GM12864 (cell line): ENCODE data around the gene C1orf167.

Source experiments
- DNase-seq: peaks from one replicate; pipeline ENCODE4 v3.0.0-alpha.2; 2011; ENCODE audit warnings: low read depth
- H3K4me3 ChIP-seq: 2 replicates; pipeline ENCODE4 v1.5.1; 2011; ENCODE audit warnings: mild to moderate bottlenecking, low read depth, low read length, control low read depth
- TF ChIP-seq, protein P1 (sequence below): IDR thresholded peaks from 2 replicates; pipeline ENCODE4 v1.5.1; 2011; ENCODE audit warnings: low read depth, mild to moderate bottlenecking, moderate library complexity, low read length, control low read depth, inconsistent platforms; ENCODE audit errors: missing control alignments

C1orf167 gene

DNA sequence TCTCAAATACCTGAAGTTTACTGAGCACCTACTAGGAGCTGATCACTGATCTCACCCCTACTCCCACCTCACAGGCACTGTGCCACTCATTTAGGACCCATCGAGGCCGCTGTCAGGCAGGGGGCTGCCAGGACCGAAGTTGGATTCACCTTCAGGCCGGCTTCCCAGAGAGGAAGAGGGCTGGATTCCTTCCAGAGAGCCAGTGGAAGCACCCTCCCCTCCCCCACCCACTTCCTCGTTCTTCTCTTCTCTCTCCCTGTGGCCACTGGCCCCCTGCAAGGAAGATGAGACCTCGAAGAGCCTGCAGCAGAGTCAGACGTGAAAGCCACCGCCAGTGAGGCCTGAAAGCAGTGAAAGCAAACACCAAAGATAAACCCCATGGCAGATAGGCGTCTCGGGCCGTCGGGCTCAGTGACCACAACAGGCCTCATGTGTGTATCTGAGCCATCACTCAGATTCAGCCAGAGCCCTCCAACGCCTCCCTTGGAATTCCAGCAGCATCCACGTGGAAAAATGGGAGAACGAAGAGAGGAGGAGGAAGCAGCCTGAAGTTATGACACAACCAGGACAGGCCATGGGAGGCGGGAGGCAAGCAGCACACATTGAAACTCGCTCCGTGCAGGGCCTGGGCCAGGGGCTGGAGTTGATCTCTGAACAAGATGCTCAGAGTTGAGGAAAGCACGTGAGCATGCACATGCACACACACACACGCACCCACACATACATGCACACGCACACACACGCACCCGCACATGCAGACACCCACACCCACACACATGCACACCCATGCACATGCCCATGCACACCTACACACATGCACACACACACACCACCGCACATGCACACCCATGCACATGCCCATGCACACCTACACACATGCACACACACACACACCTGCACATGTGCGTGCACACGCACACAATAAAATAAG is 32.2 kb upstream of the C1orf167 start:
- H3K4me3 ChIP-seq = no peak overlapping the region
- TF ChIP-seq, protein P1, sequence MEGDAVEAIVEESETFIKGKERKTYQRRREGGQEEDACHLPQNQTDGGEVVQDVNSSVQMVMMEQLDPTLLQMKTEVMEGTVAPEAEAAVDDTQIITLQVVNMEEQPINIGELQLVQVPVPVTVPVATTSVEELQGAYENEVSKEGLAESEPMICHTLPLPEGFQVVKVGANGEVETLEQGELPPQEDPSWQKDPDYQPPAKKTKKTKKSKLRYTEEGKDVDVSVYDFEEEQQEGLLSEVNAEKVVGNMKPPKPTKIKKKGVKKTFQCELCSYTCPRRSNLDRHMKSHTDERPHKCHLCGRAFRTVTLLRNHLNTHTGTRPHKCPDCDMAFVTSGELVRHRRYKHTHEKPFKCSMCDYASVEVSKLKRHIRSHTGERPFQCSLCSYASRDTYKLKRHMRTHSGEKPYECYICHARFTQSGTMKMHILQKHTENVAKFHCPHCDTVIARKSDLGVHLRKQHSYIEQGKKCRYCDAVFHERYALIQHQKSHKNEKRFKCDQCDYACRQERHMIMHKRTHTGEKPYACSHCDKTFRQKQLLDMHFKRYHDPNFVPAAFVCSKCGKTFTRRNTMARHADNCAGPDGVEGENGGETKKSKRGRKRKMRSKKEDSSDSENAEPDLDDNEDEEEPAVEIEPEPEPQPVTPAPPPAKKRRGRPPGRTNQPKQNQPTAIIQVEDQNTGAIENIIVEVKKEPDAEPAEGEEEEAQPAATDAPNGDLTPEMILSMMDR = no peak
- DNase-seq = no peak

DNA sequence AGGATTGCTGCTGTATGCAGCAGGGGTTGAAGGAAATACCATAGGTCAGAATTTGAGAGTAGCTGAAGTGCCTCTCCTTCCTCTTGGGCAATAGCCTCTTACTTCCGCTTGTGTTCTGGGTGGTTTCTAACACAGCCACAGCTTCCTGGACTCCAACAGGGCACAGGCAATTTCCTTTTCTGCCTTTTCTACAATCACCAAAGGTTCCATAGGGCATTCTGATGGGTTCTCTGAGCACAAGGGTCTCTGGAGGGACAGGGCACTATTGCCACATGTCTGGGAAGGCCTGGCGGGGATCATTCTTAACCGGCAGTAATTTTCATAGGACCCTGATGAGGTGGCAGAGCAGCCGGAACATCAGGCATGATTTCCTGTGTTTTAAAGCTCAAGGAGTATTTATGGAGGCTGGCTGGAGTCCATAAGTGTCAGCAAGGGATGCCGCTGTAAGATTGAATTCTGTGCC is 31.5 kb upstream of the C1orf167 start:
- no peak for DNase-seq
- no peak overlapping the region for H3K4me3 ChIP-seq

DNA sequence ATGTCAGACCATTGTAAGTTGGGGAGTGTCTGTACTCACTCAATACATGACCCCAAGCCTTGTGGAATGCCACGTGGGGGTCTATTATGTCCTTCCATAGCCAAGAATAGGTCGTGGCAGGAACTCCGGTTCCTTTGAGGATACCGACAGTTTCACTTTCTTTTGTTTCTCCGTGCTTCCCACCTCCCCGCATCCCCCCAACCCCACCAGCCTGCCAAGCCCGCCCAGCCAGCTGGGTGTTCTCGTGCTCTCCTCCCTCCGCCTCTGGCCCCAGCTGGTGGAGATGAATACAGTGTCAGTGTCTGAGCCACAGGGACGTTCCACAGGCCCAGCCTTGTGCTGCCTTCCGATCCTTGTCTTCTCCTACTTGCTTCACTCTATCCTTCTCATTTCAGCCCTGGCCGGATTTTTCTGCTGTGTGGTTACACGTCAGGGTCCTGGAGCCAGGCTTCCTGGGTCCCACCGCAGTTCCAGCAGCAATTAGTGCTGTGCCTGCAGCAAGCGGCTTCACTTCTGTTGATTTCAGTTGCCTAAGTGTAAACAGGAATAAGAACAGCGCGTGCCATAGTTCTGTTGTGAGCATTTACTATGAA is 30.2 kb upstream of the C1orf167 start:
- H3K4me3 ChIP-seq = no peak overlapping the region
- TF ChIP-seq, protein P1 = no peak
- DNase-seq = no peak

More for the DNA sequence above, 31.5 kb upstream of the C1orf167 start:
- TF ChIP-seq, protein P1 = no peak

- no peak overlapping the region for H3K4me3 ChIP-seq
- DNase-seq = no peak
- TF ChIP-seq, protein P1 = no peak
Measured at GRCh38 chr1:11733306-11733705, 28.7 kb upstream of the C1orf167 start.

DNA sequence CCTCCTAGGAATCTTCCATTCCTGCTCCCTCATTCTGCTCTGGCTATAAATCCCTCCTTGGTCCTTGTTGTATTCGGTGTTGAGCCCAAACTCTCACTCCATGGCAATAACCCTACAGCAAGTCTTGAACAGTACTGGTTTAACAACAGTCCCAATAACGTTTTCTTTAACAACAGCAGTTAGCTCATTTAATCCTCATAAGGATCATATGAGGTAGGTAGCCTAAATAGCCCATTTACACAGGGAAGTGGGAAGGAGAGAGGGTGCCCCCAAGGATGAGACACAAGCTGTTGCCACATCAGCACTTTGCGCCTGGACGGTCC is 26.5 kb upstream of the C1orf167 start:
- TF ChIP-seq, protein P1 = no peak
- DNase-seq = no peak
- 0 out of 2 replicates have a peak overlapping the region, but pooled peaks have one; percentile 91 for H3K4me3 ChIP-seq

GRCh38 chr1:11735854-11736745 is 25.9 kb upstream of the C1orf167 start, which contains the start of gene AGTRAP:
TSS of gene AGTRAP (plus strand) at chr1:11736136. CDS start at chr1:11736209, 73 bp downstream.
- peak within 1 kb of the TSS; percentile 91 for H3K4me3 ChIP-seq
- DNase-seq = peak; percentile 58
- TF ChIP-seq, protein P1 = peak; percentile 17
